Testis (tissue), 5 donors: ENCODE results near the gene SNTB2. TPM values are rescaled to one million over a fixed set of nuclear protein-coding genes. Genes with fewer than 3 reads are reported as not detected.
A peak's percentile ranks its signal among the peaks of the same experiment; 100 is the strongest.
"Not testable (repeated sequence)": the region's sequence is repeated elsewhere in the genome, so short reads cannot be mapped to it uniquely, and the experiment has no call there.

ENCODE experiments used
- DNase-seq: peaks from one replicate; pipeline ENCODE4 v3.0.0-alpha.2; 2019
- H3K27ac ChIP-seq, 2 donors: fragments of 200-600 bp; sonication (generic); one replicate each; pipeline ENCODE4 v1.5.1; 2019
- H3K27me3 ChIP-seq: fragments of 200-600 bp; sonication (generic); one replicate; pipeline ENCODE4 v1.5.1; 2019
- H3K36me3 ChIP-seq: fragments of 200-600 bp; sonication (generic); one replicate; pipeline ENCODE4 v1.5.1; 2017; ENCODE audit warnings: low read depth; ENCODE audit errors: missing control alignments
- H3K4me1 ChIP-seq: fragments of 200-600 bp; sonication (generic); one replicate; pipeline ENCODE4 v1.5.1; 2019
- H3K4me3 ChIP-seq, 2 donors: fragments of 200-600 bp; sonication (generic); one replicate each; pipeline ENCODE4 v1.5.1; 2017 to 2019
- H3K9me3 ChIP-seq: fragments of 200-600 bp; sonication (generic); one replicate; pipeline ENCODE4 v1.5.1; 2017
- CTCF ChIP-seq, 3 experiments: fragments of 450-650 bp in 2 of 3; fragments of 200-600 bp in 1 of 3; sonication (generic) in 1 of 3; IDR thresholded peaks; one replicate each; pipeline ENCODE4 v1.5.1; 2016 to 2019; ENCODE audit warnings: antibody characterized with exemption in 3 of 3, mild to moderate bottlenecking in 2 of 3, moderate library complexity in 1 of 3
- POLR2A ChIP-seq: fragments of 450-650 bp; IDR thresholded peaks from one replicate; pipeline ENCODE4 v1.6.1; 2017; ENCODE audit warnings: antibody characterized with exemption, mild to moderate bottlenecking, moderate library complexity
- WGBS, 2 donors: methylation state at CpG; one replicate each; pipeline ENCODE4 v1.1.5; 2018; 5-methylcytosine and 5-hydroxymethylcytosine counted together
- intact Hi-C: fragments of 100-400 bp; cut with DNase I; formaldehyde crosslinking; loops from one replicate; pipeline ENCODE4 v1.15.1; 2023; ENCODE audit warnings: low total_unique reads
- long read RNA-seq, 2 donors: transcript quantifications; one replicate each; lab custom pipeline, GENCODE V29; 2026
- polyA plus RNA-seq: library from polyadenylated mRNA; stranded (reverse); fragments of 350-450 nt; fragmentation: Illumina TruSeq; extraction: RNeasy Lipid Tissue Mini Kit (QIAGEN cat#74804); gene quantifications from one replicate; pipeline ENCODE4 v1.2.3, GENCODE V29; 2014; ENCODE audit warnings: low read depth, low replicate concordance; ENCODE audit not compliant: insufficient read depth
- total RNA-seq, 2 donors: library from RNA; depleted of rRNA; stranded (reverse); fragments of >200 nt; gene quantifications; one replicate each; pipeline ENCODE4 v1.2.3, GENCODE V29; 2016

Gene SNTB2
- 10 to 100 TPM; 35.1 to 39.3 TPM for total RNA-seq
- 29.2 TPM for polyA plus RNA-seq
- long read RNA-seq, donor 1, full-length matches to known transcripts, result 4 of 4 reads
- long read RNA-seq, donor 1, partial matches to known transcripts, result 0 of 4 reads
- long read RNA-seq, donor 1, other reads (novel, unspliced or antisense), result 0 of 4 reads
- long read RNA-seq, donor 2, full-length matches to known transcripts, result 2 of 2 reads
- long read RNA-seq, donor 2, partial matches to known transcripts, result 0 of 2 reads
- long read RNA-seq, donor 2, other reads (novel, unspliced or antisense), result 0 of 2 reads

GRCh38 chr16:69186642-69187445 lies at the start of gene SNTB2:
SNTB2 (plus strand) TSS chr16:69187164; CDS start chr16:69187167, 3 bp downstream.
- 1 to 2% methylated on average over 23 to 45 of the region's 69 CpGs for WGBS, 2 donors
- H3K27me3 ChIP-seq, result no peaks in the 10 kb centered on the region
- H3K36me3 ChIP-seq, result no peaks in the 10 kb centered on the region
- H3K4me1 ChIP-seq, result peaks cover 38% of the 10 kb centered on the region
- H3K9me3 ChIP-seq, result no peaks in the 10 kb centered on the region
- intact Hi-C loops, result no loop called here
- H3K27ac ChIP-seq, result peak within 1 kb of the TSS; percentile 56 to 86
- H3K4me3 ChIP-seq, result peak within 1 kb of the TSS; percentile 63 to 94
- peak; percentile 96 for DNase-seq
- TF ChIP-seq POLR2A (peak; percentile 96), CTCF (IDR thresholded peaks at IDR 0.05) (no peak)

- Histone ChIP-seq H3K36me3 (peaks cover 4% of the 10 kb centered on the region), H3K4me1 (no peaks in the 10 kb centered on the region), H3K27ac (no peak overlapping the region), H3K4me3 (no peak overlapping the region), H3K9me3 (no peaks in the 10 kb centered on the region), H3K27me3 (no peaks in the 10 kb centered on the region)
- intact Hi-C loops, result no loop called here
- TF ChIP-seq POLR2A, result no peak
- DNase-seq, result no peak
- 71 to 75% methylated on average over 2 of the region's 2 CpGs for WGBS, 2 donors
Measured at GRCh38 chr16:69138608-69139007, 48.4 kb upstream of the SNTB2 start.

- H3K9me3 ChIP-seq, DNase-seq, H3K4me1 ChIP-seq, H3K4me3 ChIP-seq, H3K27ac ChIP-seq, H3K27me3 ChIP-seq, H3K36me3 ChIP-seq, intact Hi-C loops: not testable (repeated sequence)
- 91 to 96% methylated on average over 7 of the region's 7 CpGs for WGBS, 2 donors
Measured at GRCh38 chr16:69139464-69139863, 47.5 kb upstream of the SNTB2 start.

- peaks cover 14% of the 10 kb centered on the region for H3K4me1 ChIP-seq
- H3K27ac ChIP-seq, result no peak overlapping the region
- H3K36me3 ChIP-seq, result peaks cover 4% of the 10 kb centered on the region
- H3K4me3 ChIP-seq, result no peak overlapping the region
- 86 to 89% methylated on average over 5 of the region's 5 CpGs for WGBS, 2 donors
- no peaks in the 10 kb centered on the region for H3K27me3 ChIP-seq
- intact Hi-C loops, result no loop called here
- H3K9me3 ChIP-seq, result no peaks in the 10 kb centered on the region
- TF ChIP-seq POLR2A, result no peak
- no peak for TF ChIP-seq CTCF (IDR thresholded peaks at IDR 0.05)
- no peak for DNase-seq
Measured at GRCh38 chr16:69141014-69141413, 46.0 kb upstream of the SNTB2 start.

- peaks cover 18% of the 10 kb centered on the region for H3K4me1 ChIP-seq
- peaks cover 4% of the 10 kb centered on the region for H3K36me3 ChIP-seq
- DNase-seq, result no peak
- no peak overlapping the region for H3K4me3 ChIP-seq
- intact Hi-C loops, result no loop called here
- no peak overlapping the region for H3K27ac ChIP-seq
- H3K9me3 ChIP-seq, result no peaks in the 10 kb centered on the region
- H3K27me3 ChIP-seq, result no peaks in the 10 kb centered on the region
- TF ChIP-seq CTCF (IDR thresholded peaks at IDR 0.05), result no peak
- no peak for TF ChIP-seq POLR2A
- WGBS, 2 donors, result 91 to 97% methylated on average over 4 of the region's 4 CpGs
Measured at GRCh38 chr16:69141936-69142335, 45.0 kb upstream of the SNTB2 start.
